ENCODE results near the gene PYGB.

The PYGB gene

GRCh38 chr20:25288291-25289181 lies 40.7 kb downstream of the PYGB start:
- no peak for TF ChIP-seq CTCF (conservative IDR thresholded peaks at IDR 0.05; ENCODE audit: low read depth)
- peak overlapping the region; percentile 38 for H3K27ac ChIP-seq
- ChIA-PET CTCF (interaction anchor here (0.5 to 1.2 kb wide), 3 partner anchors 11 to 137 kb away, joined by 3 to 4 read pairs (median 4); no protein-coding TSS in a partner anchor), POLR2A (ENCODE audit: low non-redundant PET) (no interaction called here)
- no peak for DNase-seq (ENCODE audit: low spot score)

GRCh38 chr20:25289886-25290597 lies 42.2 kb downstream of the PYGB start:
- no peak for DNase-seq (ENCODE audit: low spot score)
- ChIA-PET POLR2A (ENCODE audit: low non-redundant PET) (interaction anchor here (0.8 kb wide), 1 partner anchor 1622 kb away, joined by 4 read pairs; no protein-coding TSS in a partner anchor), CTCF (interaction anchor here (1.2 kb wide), 1 partner anchor 9 kb away, joined by 4 read pairs; no protein-coding TSS in a partner anchor)
- H3K27ac ChIP-seq, result peak overlapping the region; percentile 73; the same call in 1 of the 2 replicates
- TF ChIP-seq CTCF (conservative IDR thresholded peaks at IDR 0.05; ENCODE audit: low read depth), result no peak

- CTCF ChIA-PET, result no interaction called here
- TF ChIP-seq CTCF (conservative IDR thresholded peaks at IDR 0.05; ENCODE audit: low read depth), result no peak
- no peak for DNase-seq (ENCODE audit: low spot score)
- POLR2A ChIA-PET (ENCODE audit: low non-redundant PET), result no interaction called here
- peak overlapping the region; percentile 73 for H3K27ac ChIP-seq
Measured at GRCh38 chr20:25290646-25291431, 43.0 kb downstream of the PYGB start.

GRCh38 chr20:25291432-25292133 lies 43.7 kb downstream of the PYGB start:
- ChIA-PET POLR2A (ENCODE audit: low non-redundant PET) (no interaction called here), CTCF (no interaction called here)
- H3K27ac ChIP-seq, result peak overlapping the region; percentile 73
- TF ChIP-seq CTCF (conservative IDR thresholded peaks at IDR 0.05; ENCODE audit: low read depth), result no peak
- DNase-seq (ENCODE audit: low spot score), result no peak

GRCh38 chr20:25292176-25292891 lies 44.4 kb downstream of the PYGB start:
- ChIA-PET POLR2A (ENCODE audit: low non-redundant PET) (no interaction called here), CTCF (no interaction called here)
- TF ChIP-seq CTCF (conservative IDR thresholded peaks at IDR 0.05; ENCODE audit: low read depth), result no peak
- no peak for DNase-seq (ENCODE audit: low spot score)
- H3K27ac ChIP-seq, result peak overlapping the region; percentile 73
